K562 (cell line): Measurements from ENCODE around the gene STX18. TPM values are rescaled to one million over a fixed set of nuclear protein-coding genes. Genes with fewer than 3 reads are reported as not detected.
A peak's percentile ranks its signal among the peaks of the same experiment; 100 is the strongest.

ENCODE experiments used
- CBFA2T2 ChIP-seq: fragments of 450-650 bp; conservative IDR thresholded peaks from 2 replicates; pipeline ENCODE4 v1.6.1; 2017; ENCODE audit warnings: mild to moderate bottlenecking
- DMBX1 ChIP-seq: fragments of 250-450 bp; sonication (Bioruptor Pico); IDR thresholded peaks from 2 replicates; pipeline ENCODE4 v1.8.0; 2022; ENCODE audit warnings: inconsistent platforms, mild to moderate bottlenecking, moderate library complexity, borderline replicate concordance
- ERF ChIP-seq: fragments of 450-650 bp; formaldehyde crosslinking; IDR thresholded peaks from 2 replicates; pipeline ENCODE4 v1.4.0; 2020; ENCODE audit warnings: mild to moderate bottlenecking, mixed read lengths
- MAFF ChIP-seq: IDR thresholded peaks from 2 replicates; pipeline ENCODE4 v1.6.1; 2012; ENCODE audit warnings: low read length, improper control_type of control experiment
- MYC ChIP-seq, 2 experiments: fragments of 250-450 bp in 1 of 2; sonication (Bioruptor Pico) in 1 of 2; IDR thresholded peaks; 2 replicates each; pipeline versions ENCODE4 v1.5.1 to v1.6.1; 2012 to 2021; ENCODE audit warnings: low read depth in 2 of 2, borderline replicate concordance in 1 of 2, improper control_type of control experiment in 1 of 2, low read length in 1 of 2, mild to moderate bottlenecking in 1 of 2, moderate library complexity in 1 of 2
- NFIC ChIP-seq: fragments of 450-650 bp; IDR thresholded peaks from 2 replicates; pipeline ENCODE4 v1.6.1; 2017; ENCODE audit warnings: mild to moderate bottlenecking, inconsistent platforms
- STAT6 ChIP-seq: sonication (generic); formaldehyde crosslinking; IDR thresholded peaks from 2 replicates; pipeline ENCODE4 v1.8.1; 2023; ENCODE audit warnings: mild to moderate bottlenecking, missing genetic modification reagents
- TCF3 ChIP-seq: sonication (generic); formaldehyde crosslinking; IDR thresholded peaks from 2 replicates; pipeline ENCODE4 v1.4.0; 2020; ENCODE audit warnings: mild to moderate bottlenecking, missing genetic modification reagents
- ZBTB40 ChIP-seq, 2 experiments: fragments of 450-650 bp in 1 of 2; sonication (generic) in 1 of 2; formaldehyde crosslinking in 1 of 2; IDR thresholded peaks; 2 replicates each; pipeline versions ENCODE4 v1.7.1 to v1.9.0; 2016 to 2022; ENCODE audit warnings: inconsistent platforms in 1 of 2, mild to moderate bottlenecking in 1 of 2, missing genetic modification reagents in 1 of 2
- ZC3H4 ChIP-seq: sonication (generic); formaldehyde crosslinking; IDR thresholded peaks from 2 replicates; pipeline ENCODE4 v1.9.0; 2021; ENCODE audit warnings: missing genetic modification reagents, borderline replicate concordance
- ZNF324 ChIP-seq: fragments of 250-450 bp; sonication (Bioruptor Pico); IDR thresholded peaks from 2 replicates; pipeline ENCODE4 v1.4.0; 2020; ENCODE audit warnings: mild to moderate bottlenecking
- ZNF445 ChIP-seq: fragments of 250-450 bp; sonication (Bioruptor Pico); IDR thresholded peaks from 2 replicates; pipeline ENCODE4 v1.4.0; 2020; ENCODE audit warnings: low read depth, mild to moderate bottlenecking, moderate library complexity
- ZNF639 ChIP-seq, 2 experiments: fragments of 200-800 bp in 1 of 2; sonication (Bioruptor generic) in 1 of 2; sonication (generic) in 1 of 2; formaldehyde crosslinking in 1 of 2; IDR thresholded peaks in 1 of 2; conservative IDR thresholded peaks in 1 of 2; 2 replicates each; pipeline versions ENCODE4 v1.5.0 to v1.6.1; 2016 to 2020; ENCODE audit warnings: missing compliant biosample characterization in 1 of 2, missing genetic modification characterization in 1 of 2, missing genetic modification reagents in 1 of 2
- ZNF668 ChIP-seq: fragments of 250-450 bp; sonication (Bioruptor Pico); IDR thresholded peaks from 2 replicates; pipeline ENCODE4 v1.8.0; 2022; ENCODE audit warnings: mild to moderate bottlenecking, inconsistent platforms
- ZNF699 ChIP-seq: fragments of 250-450 bp; sonication (Bioruptor Pico); IDR thresholded peaks from 2 replicates; pipeline ENCODE4 v1.8.0; 2021; ENCODE audit warnings: mild to moderate bottlenecking, moderate library complexity; ENCODE audit not compliant: insufficient replicate concordance
- polyA plus RNA-seq, 8 experiments: library from polyadenylated mRNA; depleted of rRNA in 4 of 8; stranded (reverse) in 5 of 8; unstranded in 3 of 8; fragments of >200 nt; fragmentation: Nextera tagmentation in 2 of 8; fragmentation: Illumina TruSeq in 1 of 8; extraction: Ambion mirVana in 2 of 8; extraction: Trizol in 1 of 8; gene quantifications; 2 replicates each; pipeline versions ENCODE4 v1.2.1 to v1.2.3, GENCODE V29; 2011 to 2014; ENCODE audit warnings: inconsistent platforms in 1 of 8, missing spikeins in 1 of 8
- total RNA-seq, 7 experiments: library from RNA; depleted of rRNA in 6 of 7; stranded (reverse); fragments of >200 nt in 6 of 7; fragmentation: Illumina TruSeq in 2 of 7; extraction: Trizol in 2 of 7; gene quantifications; 2 replicates each; pipeline versions ENCODE4 v1.2.1 to v1.2.3, GENCODE V29; 2011 to 2021; ENCODE audit warnings: low replicate concordance in 1 of 7

STX18 gene
- total and polyA plus RNA-seq, 9 of the 15 experiments (the other 6 are each of a cell fraction or from before 2014, with no cell fraction given), result 6.2 to 41.7 (median 22.7) TPM

GRCh38 chr4:4443821-4444220 lies 98.0 kb downstream of the STX18 start (continued):
- TF ChIP-seq ZBTB40 (IDR thresholded peaks at IDR 0.05) (no peak), ZBTB40 (CRISPR knock-in tag; IDR thresholded peaks at IDR 0.05) (no peak), DMBX1 (CRISPR knock-in tag) (peak; percentile 29; the same call in 1 of the 2 replicates), ZNF668 (no peak), ZNF699 (CRISPR knock-in tag) (no peak), NFIC (peak; percentile 35; the same call in 1 of the 2 replicates), ZNF445 (no peak), CBFA2T2 (peak; percentile 69), MAFF (peak; percentile 98), ERF (CRISPR knock-in tag) (no peak), ZNF639 (CRISPR knock-in tag; conservative IDR thresholded peaks at IDR 0.05 in 1 of 2, IDR thresholded peaks at IDR 0.05 in 1 of 2) (no peak), ZC3H4 (CRISPR knock-in tag) (no peak), ZNF324 (no peak), MYC (IDR thresholded peaks at IDR 0.05; ENCODE audit: low read depth, low read length) (no peak), MYC (CRISPR knock-in tag; IDR thresholded peaks at IDR 0.05; ENCODE audit: borderline replicate concordance, low read depth) (no peak), TCF3 (peak; percentile 66), STAT6 (no peak)
